Eye (tissue), 1 donor: ENCODE results near the gene MPZ.
"Not testable (repeated sequence)": the region's sequence is repeated elsewhere in the genome, so short reads cannot be mapped to it uniquely, and the experiment has no call there.

Source experiments
- DNase-seq: peaks from one replicate; pipeline ENCODE4 v3.0.0-alpha.2; 2015

The MPZ gene

GRCh38 chr1:161309868-161310267 is at the start of gene MPZ:
MPZ (minus strand) TSS chr1:161309968; CDS start chr1:161309905, 63 bp downstream.
- peak; percentile 20 for DNase-seq

GRCh38 chr1:161359291-161359690 is 49.5 kb upstream of the MPZ start:
- no peak for DNase-seq

- no peak for DNase-seq
Measured at GRCh38 chr1:161357073-161357472, 47.3 kb upstream of the MPZ start.

- peak; percentile 33 for DNase-seq
Measured at GRCh38 chr1:161351482-161351881, 41.7 kb upstream of the MPZ start.

GRCh38 chr1:161350671-161351070 is 40.9 kb upstream of the MPZ start:
- DNase-seq = no peak

- no peak for DNase-seq
Measured at GRCh38 chr1:161342821-161343220, 33.1 kb upstream of the MPZ start.

- no peak for DNase-seq
Measured at GRCh38 chr1:161342177-161342576, 32.4 kb upstream of the MPZ start.

- no peak for DNase-seq
Measured at GRCh38 chr1:161335796-161336195, 26.0 kb upstream of the MPZ start.

- DNase-seq = no peak
Measured at GRCh38 chr1:161333166-161333565, 23.4 kb upstream of the MPZ start.

- no peak for DNase-seq
Measured at GRCh38 chr1:161330346-161330745, 20.6 kb upstream of the MPZ start.

- DNase-seq = no peak
Measured at GRCh38 chr1:161324020-161324419, 14.3 kb upstream of the MPZ start.

GRCh38 chr1:161315841-161316674 is 6.3 kb upstream of the MPZ start:
- DNase-seq = not testable (repeated sequence)

GRCh38 chr1:161314201-161314981 is 4.6 kb upstream of the MPZ start, which contains the start of gene SDHC:
SDHC (plus strand) TSS chr1:161314381; CDS start chr1:161314406, 25 bp downstream.
- peak; percentile 96 for DNase-seq

- DNase-seq = no peak
Measured at GRCh38 chr1:161313554-161314200, 3.9 kb upstream of the MPZ start.

GRCh38 chr1:161311595-161312181 is 1.9 kb upstream of the MPZ start:
- DNase-seq = no peak

GRCh38 chr1:161307892-161308638 is 1.7 kb downstream of the MPZ start:
- DNase-seq = no peak

- peak; percentile 53 for DNase-seq
Measured at GRCh38 chr1:161307230-161307768, 2.5 kb downstream of the MPZ start.

- peak; percentile 86 for DNase-seq
Measured at GRCh38 chr1:161305867-161306519, 3.8 kb downstream of the MPZ start.

GRCh38 chr1:161304927-161305866 is 4.6 kb downstream of the MPZ start:
- DNase-seq = no peak

- no peak for DNase-seq
Measured at GRCh38 chr1:161300478-161300877, 9.3 kb downstream of the MPZ start.
